ENCODE results near the gene ADGRV1. TPM values are rescaled to one million over a fixed set of nuclear protein-coding genes. Genes with fewer than 3 reads are reported as not detected.

ADGRV1 gene
- total RNA-seq, 4 donors from 2014 or later, result not detected

- no peak for TF ChIP-seq CTCF (IDR thresholded peaks at IDR 0.05; ENCODE audit: low read depth)
Observed at GRCh38 chr5:91006713-91007112, 448.1 kb downstream of the ADGRV1 start.

- TF ChIP-seq CTCF (IDR thresholded peaks at IDR 0.05; ENCODE audit: low read depth), result no peak
Observed at GRCh38 chr5:91007251-91007650, 448.7 kb downstream of the ADGRV1 start.

- no peak for TF ChIP-seq CTCF (IDR thresholded peaks at IDR 0.05; ENCODE audit: low read depth)
Observed at GRCh38 chr5:91007780-91008402, 449.3 kb downstream of the ADGRV1 start.

- TF ChIP-seq CTCF (IDR thresholded peaks at IDR 0.05; ENCODE audit: low read depth), result no peak
Observed at GRCh38 chr5:91010090-91010489, 451.5 kb downstream of the ADGRV1 start.

- TF ChIP-seq CTCF (IDR thresholded peaks at IDR 0.05; ENCODE audit: low read depth), result no peak
Observed at GRCh38 chr5:91011029-91011428, 452.4 kb downstream of the ADGRV1 start.

GRCh38 chr5:91016322-91016721 is 457.7 kb downstream of the ADGRV1 start:
- no peak for TF ChIP-seq CTCF (IDR thresholded peaks at IDR 0.05; ENCODE audit: low read depth)

- no peak for TF ChIP-seq CTCF (IDR thresholded peaks at IDR 0.05; ENCODE audit: low read depth)
Observed at GRCh38 chr5:91016954-91017700, 458.5 kb downstream of the ADGRV1 start.
